SK-N-SH (cell line): ENCODE results near the gene MRGPRD. TPM values are rescaled to one million over a fixed set of nuclear protein-coding genes. Genes with fewer than 3 reads are reported as not detected.

Source experiments
- CTCF ChIA-PET: fragments of 300-600, 350-600 bp; formaldehyde crosslinking; extraction: SDS; loops from one replicate; lab custom pipeline; 2021; lab: Yijun Ruan, JAX
- POLR2A ChIA-PET: fragments of 350-600 bp; sonication (Branson Sonifier 250); formaldehyde crosslinking; extraction: SDS; loops from one replicate; lab custom pipeline; 2020; ENCODE audit warnings: antibody characterized with exemption, inconsistent platforms; lab: Yijun Ruan, JAX
- DNase-seq: peaks from one replicate; pipeline ENCODE4 v3.0.0; 2012
- H2AFZ ChIP-seq: fragments of 200-600 bp; sonication (generic); 2 replicates; pipeline ENCODE4 v1.8.1; 2016; ENCODE audit warnings: antibody characterized with exemption, mild to moderate bottlenecking, low read depth
- H3F3A ChIP-seq: fragments of 200-600 bp; sonication (generic); replicated peaks from 2 replicates; pipeline ENCODE3; 2016; ENCODE audit warnings: antibody characterized with exemption, mild to moderate bottlenecking; ENCODE audit not compliant: insufficient read depth
- H3K27ac ChIP-seq, 2 experiments: fragments of 200-500 bp in 1 of 2; fragments of 200-600 bp in 1 of 2; sonication (Bioruptor generic) in 1 of 2; sonication (generic), shearing (Covaris generic) in 1 of 2; 2 replicates each; pipeline versions ENCODE4 v1.5.1 to v1.6.1; 2014 to 2016; ENCODE audit warnings: low read depth in 2 of 2, inconsistent platforms in 1 of 2, low read length in 1 of 2, mild to moderate bottlenecking in 1 of 2, mixed read lengths in 1 of 2
- H3K27me3 ChIP-seq: fragments of 200-600 bp; sonication (generic), shearing (Covaris generic); 2 replicates; pipeline ENCODE4 v1.6.1; 2016; ENCODE audit warnings: mixed run types; ENCODE audit not compliant: insufficient read depth
- H3K36me3 ChIP-seq, 2 experiments: fragments of 200-500 bp in 1 of 2; fragments of 200-600 bp in 1 of 2; sonication (Bioruptor generic) in 1 of 2; sonication (generic) in 1 of 2; replicated peaks in 1 of 2; 2 replicates each; pipeline versions ENCODE3 to v1.5.1; 2014 to 2016; ENCODE audit warnings: low read length in 1 of 2, mild to moderate bottlenecking in 1 of 2; ENCODE audit not compliant: insufficient read depth in 2 of 2, control insufficient read depth in 1 of 2
- H3K4me1 ChIP-seq, 2 experiments: fragments of 200-500 bp in 1 of 2; fragments of 200-600 bp in 1 of 2; sonication (Bioruptor generic) in 1 of 2; sonication (generic), shearing (Covaris generic) in 1 of 2; 2 replicates each; pipeline versions ENCODE4 v1.5.1 to v1.6.1; 2014 to 2016; ENCODE audit warnings: low read depth in 1 of 2, low read length in 1 of 2, mixed run types in 1 of 2; ENCODE audit not compliant: insufficient read depth in 2 of 2, control insufficient read depth in 1 of 2
- H3K4me2 ChIP-seq: fragments of 200-600 bp; sonication (generic), shearing (Covaris generic); 2 replicates; pipeline ENCODE4 v1.6.1; 2017; ENCODE audit warnings: mixed run types
- H3K4me3 ChIP-seq, 2 experiments: fragments of 200-500 bp in 1 of 2; fragments of 200-600 bp in 1 of 2; sonication (Bioruptor generic) in 1 of 2; sonication (generic), shearing (Covaris generic) in 1 of 2; 2 replicates each; pipeline versions ENCODE4 v1.5.1 to v1.8.1; 2014 to 2016; ENCODE audit warnings: low read depth in 2 of 2, inconsistent platforms in 1 of 2, low read length in 1 of 2, mild to moderate bottlenecking in 1 of 2, mixed read lengths in 1 of 2, moderate library complexity in 1 of 2
- H3K79me2 ChIP-seq: fragments of 200-600 bp; sonication (generic); 2 replicates; pipeline ENCODE4 v1.8.1; 2017; ENCODE audit warnings: mild to moderate bottlenecking; ENCODE audit not compliant: insufficient read depth
- H3K9ac ChIP-seq: fragments of 200-600 bp; sonication (generic); 2 replicates; pipeline ENCODE4 v1.6.1; 2017; ENCODE audit warnings: mixed run types
- H3K9me2 ChIP-seq: fragments of 200-600 bp; sonication (generic); 2 replicates; pipeline ENCODE4 v1.6.1; 2017; ENCODE audit warnings: mixed run types
- H3K9me3 ChIP-seq: fragments of 200-600 bp; sonication (generic); 2 replicates; pipeline ENCODE4 v1.6.1; 2017; ENCODE audit warnings: mixed run types, mild to moderate bottlenecking, moderate library complexity
- H4K20me1 ChIP-seq: fragments of 200-600 bp; sonication (generic); 2 replicates; pipeline ENCODE4 v1.6.1; 2017; ENCODE audit warnings: mild to moderate bottlenecking, mixed run types; ENCODE audit not compliant: insufficient read depth
- FOSL2 ChIP-seq: IDR thresholded peaks from 2 replicates; pipeline ENCODE4 v1.4.0; 2012; ENCODE audit warnings: low read depth, mild to moderate bottlenecking, moderate library complexity, borderline replicate concordance
- GABPA ChIP-seq: IDR thresholded peaks from 2 replicates; pipeline ENCODE4 v1.4.0; 2012; ENCODE audit warnings: low read depth, mild to moderate bottlenecking
- MEF2A ChIP-seq: IDR thresholded peaks from 2 replicates; pipeline ENCODE4 v1.4.0; 2012; ENCODE audit warnings: low read depth, borderline replicate concordance
- MXI1 ChIP-seq: IDR thresholded peaks from 2 replicates; pipeline ENCODE4 v1.6.1; 2012; ENCODE audit warnings: mild to moderate bottlenecking, low read depth, low read length, improper control_type of control experiment
- RAD21 ChIP-seq: IDR thresholded peaks from 2 replicates; pipeline ENCODE4 v1.6.1; 2012; ENCODE audit warnings: mild to moderate bottlenecking, low read length
- RCOR1 ChIP-seq: fragments of 150-350 bp; IDR thresholded peaks from 2 replicates; pipeline ENCODE4 v1.6.1; 2017; ENCODE audit warnings: antibody characterized with exemption, low read length
- RXRA ChIP-seq: IDR thresholded peaks from 2 replicates; pipeline ENCODE4 v1.4.0; 2012; ENCODE audit warnings: low read depth, mild to moderate bottlenecking, borderline replicate concordance
- SMC3 ChIP-seq: IDR thresholded peaks from 2 replicates; pipeline ENCODE4 v1.6.1; 2012; ENCODE audit warnings: low read depth, low read length, improper control_type of control experiment
- TAF1 ChIP-seq: IDR thresholded peaks from 2 replicates; pipeline ENCODE4 v1.6.1; 2012; ENCODE audit warnings: low read depth, mild to moderate bottlenecking, low read length, moderate library complexity, borderline replicate concordance
- USF2 ChIP-seq: fragments of 150-350 bp; IDR thresholded peaks from 2 replicates; pipeline ENCODE4 v1.6.1; 2017; ENCODE audit warnings: antibody characterized with exemption, low read length, low read depth, borderline replicate concordance
- ZBTB33 ChIP-seq: IDR thresholded peaks from 2 replicates; pipeline ENCODE4 v1.4.0; 2012; ENCODE audit warnings: low read depth, borderline replicate concordance
- WGBS: methylation state at CpG from one replicate; pipeline ENCODE4 v1.1.6; 2017; ENCODE audit warnings: low lambda C conversion rate; 5-methylcytosine and 5-hydroxymethylcytosine counted together
- polyA plus RNA-seq, 3 experiments: library from polyadenylated mRNA; depleted of rRNA; stranded (reverse); fragments of >200 nt; gene quantifications; 2 replicates each; pipeline ENCODE4 v1.2.3, GENCODE V29; 2012
- TF ChIP-seq, protein P1 (sequence below): IDR thresholded peaks from 2 replicates; pipeline ENCODE4 v1.4.0; 2012; ENCODE audit warnings: low read depth, borderline replicate concordance

The MRGPRD gene
- polyA plus RNA-seq, 1 of the 3 experiments (the other 2 are of a cell fraction), result not detected

DNA sequence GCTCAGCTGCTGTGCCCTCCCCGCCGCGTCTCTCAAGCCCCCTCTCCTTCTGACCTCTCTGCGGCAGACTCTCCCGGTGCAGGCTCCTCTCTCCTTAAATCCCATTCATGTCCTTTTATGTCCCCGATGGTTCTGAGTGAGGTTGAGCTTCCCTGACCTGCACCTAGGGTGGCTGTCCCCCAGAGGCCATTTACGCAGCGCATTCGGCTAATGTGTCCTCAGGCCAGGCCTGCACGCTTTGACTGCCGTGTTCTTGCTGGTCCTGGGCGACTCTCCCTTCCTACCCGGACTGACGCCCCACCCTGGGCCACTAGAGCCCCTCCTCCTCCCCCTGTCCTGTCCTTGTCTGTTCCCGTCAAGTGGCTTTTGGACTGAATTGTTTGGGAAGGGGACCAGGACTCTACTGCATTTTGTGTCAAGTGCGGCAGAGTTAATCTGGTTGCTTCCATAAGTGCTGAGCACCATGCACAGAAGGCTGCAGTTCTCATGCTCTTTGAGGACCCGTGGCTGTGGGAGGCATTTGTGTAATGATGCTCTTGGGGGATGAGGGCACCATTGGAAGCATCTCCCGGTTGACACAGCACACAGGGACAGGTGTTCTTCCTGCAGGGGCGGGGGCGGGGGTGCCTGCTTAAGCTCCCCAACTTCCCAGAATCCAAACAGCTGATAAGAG lies 40.0 kb downstream of the MRGPRD start:
- POLR2A ChIA-PET, result no interaction called here
- H3K4me2 ChIP-seq, result no peak overlapping the region
- no peaks in the 10 kb centered on the region for H3K9me3 ChIP-seq
- no peaks in the 10 kb centered on the region for H3K27me3 ChIP-seq
- H3K9ac ChIP-seq, result no peak overlapping the region
- DNase-seq, result no peak
- H3F3A ChIP-seq, result no peaks in the 10 kb centered on the region
- TF ChIP-seq USF2, result no peak
- TF ChIP-seq RCOR1, result no peak
- TF ChIP-seq SMC3, result no peak
- no peak for TF ChIP-seq TAF1
- no peak for TF ChIP-seq RAD21
- TF ChIP-seq MXI1, result no peak
- no peak for TF ChIP-seq FOSL2
- TF ChIP-seq GABPA, result no peak
- TF ChIP-seq MEF2A, result no peak
- TF ChIP-seq ZBTB33, result no peak
- TF ChIP-seq, protein P1, sequence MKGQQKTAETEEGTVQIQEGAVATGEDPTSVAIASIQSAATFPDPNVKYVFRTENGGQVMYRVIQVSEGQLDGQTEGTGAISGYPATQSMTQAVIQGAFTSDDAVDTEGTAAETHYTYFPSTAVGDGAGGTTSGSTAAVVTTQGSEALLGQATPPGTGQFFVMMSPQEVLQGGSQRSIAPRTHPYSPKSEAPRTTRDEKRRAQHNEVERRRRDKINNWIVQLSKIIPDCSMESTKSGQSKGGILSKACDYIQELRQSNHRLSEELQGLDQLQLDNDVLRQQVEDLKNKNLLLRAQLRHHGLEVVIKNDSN, result no peak
- no peak for TF ChIP-seq RXRA
- H2AFZ ChIP-seq, result no peak overlapping the region
- H3K36me3 ChIP-seq, result peaks cover 0 to 33% of the 10 kb centered on the region in 2 experiments
- WGBS, result 97% methylated on average over 17 of the region's 20 CpGs
- no peaks in the 10 kb centered on the region for H4K20me1 ChIP-seq
- H3K27ac ChIP-seq, result no peak overlapping the region
- H3K4me3 ChIP-seq, result no peak overlapping the region
- CTCF ChIA-PET, result no interaction called here
- no peaks in the 10 kb centered on the region for H3K9me2 ChIP-seq
- no peaks in the 10 kb centered on the region for H3K4me1 ChIP-seq
- no peaks in the 10 kb centered on the region for H3K79me2 ChIP-seq
